Hepatocyte (in vitro differentiated cells): Measurements from ENCODE around the gene CUX1. TPM values are rescaled to one million over a fixed set of nuclear protein-coding genes. Genes with fewer than 3 reads are reported as not detected.

Experiments
- DNase-seq: peaks from one replicate; pipeline ENCODE4 v3.0.0-alpha.2; 2016; ENCODE audit warnings: low spot score
- H2AFZ ChIP-seq: fragments of 200-600 bp; sonication (generic); 2 replicates; pipeline ENCODE4 v1.6.0; 2016; ENCODE audit warnings: antibody characterized with exemption, mild to moderate bottlenecking
- H3K27ac ChIP-seq: fragments of 200-600 bp; sonication (generic); 2 replicates; pipeline ENCODE4 v1.5.1; 2016; ENCODE audit warnings: mild to moderate bottlenecking
- H3K27me3 ChIP-seq: fragments of 200-600 bp; sonication (generic); 2 replicates; pipeline ENCODE4 v1.6.1; 2016
- H3K36me3 ChIP-seq: fragments of 200-600 bp; sonication (generic); replicated peaks from 2 replicates; pipeline ENCODE4 v1.5.1; 2016; ENCODE audit warnings: low read depth; ENCODE audit not compliant: insufficient read depth
- H3K4me1 ChIP-seq: fragments of 200-600 bp; sonication (generic); 2 replicates; pipeline ENCODE4 v1.5.1; 2016; ENCODE audit warnings: mild to moderate bottlenecking, moderate library complexity; ENCODE audit not compliant: insufficient read depth
- H3K4me2 ChIP-seq: fragments of 200-600 bp; sonication (generic); 2 replicates; pipeline ENCODE4 v1.6.0; 2016
- H3K4me3 ChIP-seq: fragments of 200-600 bp; sonication (generic); 2 replicates; pipeline ENCODE4 v1.5.1; 2016; ENCODE audit warnings: mild to moderate bottlenecking
- H3K79me2 ChIP-seq: fragments of 200-600 bp; sonication (generic); 2 replicates; pipeline ENCODE4 v1.6.0; 2017; ENCODE audit warnings: mild to moderate bottlenecking
- H3K9me2 ChIP-seq: fragments of 200-600 bp; sonication (generic); replicated peaks from 2 replicates; pipeline ENCODE4 v1.6.0; 2017; ENCODE audit warnings: mild to moderate bottlenecking; ENCODE audit not compliant: insufficient read depth
- H3K9me3 ChIP-seq: fragments of 200-600 bp; sonication (generic); 2 replicates; pipeline ENCODE4 v1.5.1; 2016; ENCODE audit warnings: low read depth, mild to moderate bottlenecking
- H4K20me1 ChIP-seq: fragments of 200-600 bp; sonication (generic); 2 replicates; pipeline ENCODE4 v1.6.0; 2016; ENCODE audit warnings: mild to moderate bottlenecking; ENCODE audit not compliant: insufficient read depth, poor library complexity, severe bottlenecking
- EZH2 ChIP-seq: fragments of 200-600 bp; sonication (generic); IDR thresholded peaks from 2 replicates; pipeline ENCODE4 v1.6.1; 2016; ENCODE audit warnings: antibody characterized with exemption, mild to moderate bottlenecking, borderline replicate concordance
- EZH2phosphoT487 ChIP-seq: fragments of 200-600 bp; sonication (generic); IDR thresholded peaks from one replicate; pipeline ENCODE4 v1.6.1; 2018; ENCODE audit warnings: antibody characterized with exemption, mild to moderate bottlenecking, low read depth, moderate library complexity; ENCODE audit not compliant: unreplicated experiment, severe bottlenecking
- WGBS: methylation state at CpG from one replicate; pipeline ENCODE4 v1.1.6; 2016; ENCODE audit warnings: low lambda C conversion rate; ENCODE audit errors: missing lambda C conversion rate; 5-methylcytosine and 5-hydroxymethylcytosine counted together
- polyA plus RNA-seq: library from polyadenylated mRNA; unstranded; fragments of >200 nt; fragmentation: Nextera tagmentation; extraction: Ambion mirVana; gene quantifications from 2 replicates; pipeline ENCODE4 v1.2.1, GENCODE V29; 2016
- total RNA-seq: library from RNA; depleted of rRNA; stranded (reverse); fragments of >200 nt; gene quantifications from 2 replicates; pipeline ENCODE4 v1.2.3, GENCODE V29; 2014
- TF ChIP-seq, protein P1 (sequence below): fragments of 200-600 bp; sonication (generic); IDR thresholded peaks from 2 replicates; pipeline ENCODE4 v1.5.1; 2016; ENCODE audit warnings: antibody characterized with exemption, mild to moderate bottlenecking; ENCODE audit not compliant: poor library complexity

CUX1 gene
- total and polyA plus RNA-seq, 2 experiments from 2014 or later = 60.1 to 76.8 TPM

DNA sequence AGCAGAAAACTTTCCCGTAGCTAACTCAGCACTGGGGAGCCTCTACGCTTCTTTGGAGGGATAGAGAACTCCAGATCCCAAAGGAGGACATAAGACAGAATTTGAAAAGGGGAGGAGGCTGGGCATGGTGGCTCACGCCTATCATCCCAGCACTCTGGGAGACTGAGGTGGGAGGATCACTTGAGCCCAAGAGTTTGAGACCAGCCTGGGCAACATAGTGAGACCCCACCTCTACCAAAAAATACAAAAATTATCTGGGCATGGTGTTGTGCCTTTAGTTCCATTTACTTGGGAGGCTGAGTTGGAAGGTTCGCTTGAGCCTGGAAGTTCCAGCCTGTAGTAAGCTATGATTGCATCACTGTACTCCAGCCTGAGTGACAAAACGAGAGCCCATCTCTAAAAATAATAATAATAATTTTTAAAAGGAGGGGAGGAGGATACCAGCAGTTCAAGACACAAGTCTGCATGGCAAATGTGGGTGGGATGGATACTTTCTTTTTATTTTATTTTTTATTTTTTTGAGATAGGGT lies 303.3 kb downstream of the CUX1 start:
- Histone ChIP-seq H3K27me3 (no peaks in the 10 kb centered on the region), H3K79me2 (no peaks in the 10 kb centered on the region), H3K9me3 (no peaks in the 10 kb centered on the region), H3K4me1 (peaks cover 20% of the 10 kb centered on the region), H3K4me2 (no peak overlapping the region), H3K4me3 (no peak overlapping the region), H2AFZ (no peak overlapping the region), H3K27ac (no peak overlapping the region), H4K20me1 (no peaks in the 10 kb centered on the region), H3K36me3 (no peaks in the 10 kb centered on the region), H3K9me2 (no peaks in the 10 kb centered on the region)
- WGBS = 75% methylated on average over 5 of the region's 5 CpGs
- TF ChIP-seq EZH2 (no peak), EZH2phosphoT487 (no peak)
- TF ChIP-seq, protein P1, sequence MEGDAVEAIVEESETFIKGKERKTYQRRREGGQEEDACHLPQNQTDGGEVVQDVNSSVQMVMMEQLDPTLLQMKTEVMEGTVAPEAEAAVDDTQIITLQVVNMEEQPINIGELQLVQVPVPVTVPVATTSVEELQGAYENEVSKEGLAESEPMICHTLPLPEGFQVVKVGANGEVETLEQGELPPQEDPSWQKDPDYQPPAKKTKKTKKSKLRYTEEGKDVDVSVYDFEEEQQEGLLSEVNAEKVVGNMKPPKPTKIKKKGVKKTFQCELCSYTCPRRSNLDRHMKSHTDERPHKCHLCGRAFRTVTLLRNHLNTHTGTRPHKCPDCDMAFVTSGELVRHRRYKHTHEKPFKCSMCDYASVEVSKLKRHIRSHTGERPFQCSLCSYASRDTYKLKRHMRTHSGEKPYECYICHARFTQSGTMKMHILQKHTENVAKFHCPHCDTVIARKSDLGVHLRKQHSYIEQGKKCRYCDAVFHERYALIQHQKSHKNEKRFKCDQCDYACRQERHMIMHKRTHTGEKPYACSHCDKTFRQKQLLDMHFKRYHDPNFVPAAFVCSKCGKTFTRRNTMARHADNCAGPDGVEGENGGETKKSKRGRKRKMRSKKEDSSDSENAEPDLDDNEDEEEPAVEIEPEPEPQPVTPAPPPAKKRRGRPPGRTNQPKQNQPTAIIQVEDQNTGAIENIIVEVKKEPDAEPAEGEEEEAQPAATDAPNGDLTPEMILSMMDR = no peak
- DNase-seq = no peak

DNA sequence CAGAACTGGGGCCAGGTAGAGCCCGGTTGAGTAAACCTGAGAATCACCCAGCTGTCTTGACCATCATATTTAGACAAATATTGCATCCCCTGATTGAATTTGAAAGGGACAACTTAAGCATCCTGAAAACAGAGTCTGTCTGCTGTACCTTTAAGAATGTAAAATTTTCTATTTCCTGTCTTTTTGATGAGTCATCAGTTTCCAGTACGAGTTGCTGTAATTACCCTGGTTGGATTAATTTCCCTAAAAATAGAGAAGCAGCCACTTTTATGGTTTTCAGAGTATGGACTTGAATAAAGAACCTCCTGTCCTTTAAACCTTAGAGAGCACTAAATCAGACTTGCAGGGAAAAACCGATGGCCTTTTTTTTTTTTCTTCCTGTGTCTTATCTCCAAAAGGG lies 304.6 kb downstream of the CUX1 start:
- H4K20me1 ChIP-seq = no peaks in the 10 kb centered on the region
- 21% methylated on average over 3 of the region's 3 CpGs for WGBS
- no peaks in the 10 kb centered on the region for H3K9me2 ChIP-seq
- DNase-seq = peak; percentile 45
- H3K4me3 ChIP-seq = no peak overlapping the region
- peak overlapping the region; percentile 48 for H3K4me2 ChIP-seq
- no peaks in the 10 kb centered on the region for H3K36me3 ChIP-seq
- no peak overlapping the region for H2AFZ ChIP-seq
- TF ChIP-seq EZH2phosphoT487 (no peak), EZH2 (no peak)
- TF ChIP-seq, protein P1 = no peak
- H3K79me2 ChIP-seq = peaks cover 2% of the 10 kb centered on the region
- H3K9me3 ChIP-seq = no peaks in the 10 kb centered on the region
- H3K27me3 ChIP-seq = no peaks in the 10 kb centered on the region
- peak overlapping the region; percentile 92 for H3K27ac ChIP-seq
- H3K4me1 ChIP-seq = peaks cover 20% of the 10 kb centered on the region

DNA sequence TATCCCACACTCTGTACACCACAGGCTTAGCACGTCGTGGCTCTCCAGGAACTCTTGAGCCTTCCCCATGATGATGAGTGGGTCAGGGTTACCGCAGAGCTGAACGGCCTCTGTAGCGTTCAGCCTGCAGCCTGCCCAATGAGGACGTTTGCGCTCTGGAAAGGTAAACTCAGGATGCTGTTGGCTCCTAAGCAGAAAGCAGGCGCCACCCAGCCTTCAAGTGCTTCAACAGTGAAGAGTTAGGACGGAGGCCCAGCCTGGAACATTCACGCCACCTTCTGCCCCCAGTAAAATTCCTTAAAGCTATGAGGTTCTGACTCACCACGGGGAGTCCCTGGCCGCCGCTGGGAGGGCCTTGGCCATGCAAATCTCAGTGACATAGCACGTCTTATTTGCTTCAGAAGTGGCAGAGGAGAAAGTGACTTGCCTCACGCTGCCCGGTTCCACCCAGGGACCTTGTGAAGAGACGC lies 307.7 kb downstream of the CUX1 start:
- no peaks in the 10 kb centered on the region for H3K27me3 ChIP-seq
- DNase-seq = peak; percentile 77
- no peaks in the 10 kb centered on the region for H4K20me1 ChIP-seq
- peaks cover 2% of the 10 kb centered on the region for H3K79me2 ChIP-seq
- TF ChIP-seq, protein P1 = peak; percentile 21
- TF ChIP-seq EZH2 = no peak
- no peak overlapping the region for H2AFZ ChIP-seq
- H3K9me3 ChIP-seq = no peaks in the 10 kb centered on the region
- peak overlapping the region; percentile 67 for H3K27ac ChIP-seq
- no peaks in the 10 kb centered on the region for H3K36me3 ChIP-seq
- WGBS = 65% methylated on average over 17 of the region's 17 CpGs
- no peaks in the 10 kb centered on the region for H3K9me2 ChIP-seq
- peaks cover 20% of the 10 kb centered on the region for H3K4me1 ChIP-seq
- H3K4me3 ChIP-seq = no peak overlapping the region
- no peak overlapping the region for H3K4me2 ChIP-seq
